IPS-NIHi7 (cell line): ENCODE results near the gene P4HA2.

Source experiments
- DNase-seq: peaks from one replicate; pipeline ENCODE4 v3.0.0; 2012; ENCODE audit warnings: mixed read lengths; ENCODE audit errors: extremely low spot score

P4HA2 gene

DNA sequence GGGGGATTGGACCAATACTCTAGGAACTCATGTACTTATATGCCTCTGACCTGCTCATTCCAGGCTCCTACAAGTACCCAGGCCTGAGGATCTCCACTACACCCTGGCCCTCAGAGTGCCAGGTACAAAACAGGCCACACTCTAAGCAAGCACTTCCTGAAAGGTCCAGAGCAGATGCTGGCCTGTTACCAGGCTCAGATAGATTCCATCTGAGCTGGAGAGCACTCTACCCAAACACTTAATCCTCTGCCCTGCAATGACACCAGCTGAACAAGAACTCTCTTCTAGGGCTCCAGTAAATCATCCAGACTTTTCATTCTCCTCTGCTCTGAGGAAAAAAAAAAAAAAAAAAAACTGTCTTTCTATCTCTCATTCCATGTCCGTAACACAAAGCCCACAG lies 2.9 kb downstream of the P4HA2 start:
- no peak for DNase-seq

DNA sequence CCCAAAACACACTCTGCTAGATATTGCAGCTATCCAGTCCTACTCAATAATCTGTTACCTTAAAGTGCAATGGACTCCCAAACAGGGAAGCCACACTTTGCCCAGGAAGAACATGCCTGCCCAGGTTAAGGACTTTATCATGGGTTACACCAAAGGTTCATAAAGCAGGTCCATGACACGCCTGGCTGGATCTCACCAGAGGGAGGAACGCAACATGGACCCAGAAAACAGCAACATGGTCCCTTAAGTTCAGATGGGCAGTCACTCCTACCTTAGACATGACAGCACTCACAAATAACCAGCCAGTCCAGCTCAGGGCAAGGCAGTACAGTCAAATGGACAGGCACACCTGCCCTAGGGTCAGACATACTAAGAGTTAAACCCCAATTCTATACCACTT lies 3.8 kb downstream of the P4HA2 start:
- DNase-seq, result no peak

DNA sequence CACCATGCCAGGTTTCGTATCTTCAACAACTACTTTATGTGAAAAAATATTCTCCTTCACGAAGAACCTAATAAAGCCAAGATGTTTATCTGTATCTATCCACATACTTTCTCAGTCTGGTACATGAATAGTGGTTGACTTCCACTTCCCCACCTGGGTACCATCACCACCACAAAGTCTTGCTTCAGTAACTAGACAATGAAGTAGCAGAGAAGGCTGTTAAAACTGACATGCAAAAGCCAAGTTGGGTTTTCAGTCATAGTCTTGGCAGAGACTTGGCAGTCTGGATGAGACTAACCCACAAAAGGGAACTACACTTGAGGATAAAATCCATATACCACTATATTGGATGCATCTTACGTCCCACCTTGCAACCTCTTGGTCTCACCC lies 5.0 kb downstream of the P4HA2 start:
- no peak for DNase-seq

DNA sequence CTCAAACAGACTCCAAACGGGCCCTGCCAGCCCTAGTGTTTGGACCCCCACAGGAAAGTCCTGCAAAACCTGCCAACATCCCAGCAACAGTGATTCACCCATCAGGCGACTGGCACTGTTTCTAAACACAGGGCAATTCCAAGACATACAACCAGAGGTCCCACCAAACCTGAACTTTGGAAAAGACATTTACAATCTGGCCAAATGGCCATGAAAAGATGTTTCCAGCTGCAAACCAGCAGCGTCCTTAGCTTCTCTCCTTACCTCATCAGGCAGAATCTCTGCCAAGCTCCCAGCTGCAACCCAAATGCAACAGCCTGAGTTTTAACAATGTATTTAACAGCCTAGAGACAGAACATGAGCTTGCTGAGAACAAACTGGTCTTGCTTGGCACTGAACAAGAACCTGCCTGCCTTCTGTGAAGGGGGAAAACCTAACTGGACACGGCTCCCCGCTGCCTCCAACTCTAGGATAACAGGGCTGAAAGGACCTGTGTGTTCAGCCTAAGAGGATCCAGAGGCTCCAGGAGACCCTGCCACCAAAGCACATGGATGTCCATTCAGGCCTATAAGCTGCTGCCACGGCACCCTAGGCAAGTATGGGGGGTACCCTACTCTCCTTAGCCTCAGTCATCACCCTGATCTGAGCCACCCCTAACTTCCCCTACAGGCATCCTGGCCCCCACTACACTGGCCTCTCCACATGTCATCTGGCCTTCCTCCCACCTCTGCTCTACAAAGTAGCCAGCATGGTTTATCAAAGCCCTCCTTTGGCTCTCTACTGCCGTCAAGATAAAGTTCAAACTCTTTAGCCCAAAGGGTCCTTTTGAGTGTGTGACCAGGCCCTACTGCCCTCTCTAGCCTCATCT lies 5.6 kb downstream of the P4HA2 start:
- DNase-seq, result no peak

DNA sequence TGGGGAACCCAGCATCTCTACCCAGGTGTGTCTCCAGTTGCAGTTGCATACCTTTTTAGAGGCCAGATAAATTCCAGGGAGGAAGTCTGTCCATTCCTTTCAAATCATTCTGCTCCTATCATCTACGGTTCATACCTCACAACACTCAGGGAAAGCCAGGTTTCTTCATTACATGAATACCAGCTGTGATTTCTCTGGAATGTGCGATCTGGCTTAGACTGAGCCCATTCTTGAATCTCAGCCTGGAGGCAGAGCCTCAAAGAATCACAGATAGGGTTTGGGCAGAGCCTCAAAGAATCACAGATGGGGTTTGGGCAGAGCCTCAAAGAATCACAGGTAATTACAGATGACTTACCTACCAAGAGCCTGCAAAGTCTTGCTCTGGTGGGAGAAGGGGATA lies 7.2 kb downstream of the P4HA2 start:
- no peak for DNase-seq

DNA sequence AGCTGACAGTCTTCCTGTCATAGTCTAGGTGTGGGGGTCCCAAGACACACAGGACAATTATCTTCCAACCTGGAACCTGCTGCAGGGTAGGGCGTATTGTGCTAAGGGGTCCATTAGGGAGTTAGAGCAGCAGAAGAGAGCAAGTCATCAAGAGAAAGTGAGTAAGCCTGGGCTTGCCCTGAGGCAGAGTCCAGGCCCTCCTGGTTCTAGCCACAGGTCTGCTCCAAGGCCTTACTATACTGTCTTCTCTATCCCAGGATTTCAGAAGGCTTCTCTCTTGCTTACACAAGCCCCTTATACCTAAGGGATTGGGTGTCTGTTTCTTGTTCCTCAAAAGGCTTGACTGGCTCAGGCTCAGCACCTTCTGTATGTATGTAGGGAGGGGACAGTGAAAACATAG lies 7.7 kb downstream of the P4HA2 start:
- DNase-seq, result no peak

DNA sequence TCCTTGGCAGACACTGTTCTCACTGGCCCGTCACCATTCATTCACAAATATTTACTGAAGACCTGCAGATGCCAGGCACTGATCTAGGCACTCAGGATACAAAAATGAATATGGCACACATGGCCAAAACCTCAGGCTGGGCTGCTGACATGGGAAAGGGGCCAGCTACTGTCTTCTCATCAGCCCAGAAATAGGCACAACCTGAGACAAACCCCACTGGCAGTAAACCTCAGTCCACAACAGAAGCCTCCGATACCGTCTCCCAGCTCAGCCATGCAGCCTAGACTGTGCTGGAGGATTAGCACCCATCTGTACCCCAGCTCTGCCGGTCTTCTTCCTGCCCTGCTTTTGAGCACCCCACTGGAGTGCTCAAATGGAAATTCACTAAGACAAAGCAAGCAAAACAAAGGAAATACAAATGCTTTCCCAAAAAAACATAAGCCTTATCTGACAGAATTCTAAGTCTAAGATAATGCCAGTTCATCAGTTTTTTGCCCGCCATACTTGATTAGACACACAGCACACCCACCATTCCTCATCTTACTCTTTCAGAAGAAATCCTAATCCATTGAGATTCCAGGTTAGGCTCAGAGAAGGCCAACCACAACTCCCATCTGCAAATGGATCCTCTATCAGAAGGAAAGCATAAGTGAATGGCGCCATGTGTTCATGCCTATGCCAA lies 8.2 kb downstream of the P4HA2 start:
- no peak for DNase-seq

DNA sequence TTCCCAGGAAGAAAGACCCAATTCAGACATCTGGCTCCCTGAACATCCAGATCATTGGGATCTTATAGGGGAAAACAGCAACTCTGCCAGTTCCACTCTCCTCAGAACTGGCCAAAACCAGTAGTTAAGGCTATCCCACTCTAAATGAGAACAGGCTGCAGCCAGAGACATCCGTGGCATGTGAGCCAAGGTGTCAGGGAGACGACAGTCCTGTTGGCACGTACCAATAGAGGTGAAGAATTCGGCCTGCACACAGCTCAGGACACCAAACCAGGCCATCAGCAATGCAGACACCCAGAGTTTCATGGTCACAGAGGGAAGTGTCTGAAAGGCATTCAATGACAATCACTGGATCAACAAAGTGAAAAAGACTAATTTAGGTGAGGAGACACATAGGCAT lies 9.3 kb downstream of the P4HA2 start:
- DNase-seq, result no peak

DNA sequence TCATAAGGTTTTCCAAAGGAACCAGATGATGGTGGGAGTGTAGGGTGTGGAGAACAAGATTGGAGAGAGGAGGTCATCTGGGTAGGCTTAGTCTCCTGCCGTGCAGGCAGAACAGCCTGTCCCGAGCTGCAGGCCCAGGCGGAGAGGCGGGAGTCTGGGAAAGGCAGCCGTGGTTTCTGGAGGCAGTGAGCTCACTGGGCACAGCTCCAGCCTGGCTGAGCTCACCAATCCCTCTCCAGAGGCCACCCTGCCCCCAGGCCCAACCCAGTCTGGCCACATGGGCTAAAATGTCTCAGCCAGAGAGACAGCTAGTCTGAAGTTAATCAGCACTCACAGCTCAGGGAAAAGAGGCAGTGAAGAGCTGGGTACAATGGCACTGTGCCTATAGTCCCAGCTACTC lies 12.3 kb downstream of the P4HA2 start:
- no peak for DNase-seq

DNA sequence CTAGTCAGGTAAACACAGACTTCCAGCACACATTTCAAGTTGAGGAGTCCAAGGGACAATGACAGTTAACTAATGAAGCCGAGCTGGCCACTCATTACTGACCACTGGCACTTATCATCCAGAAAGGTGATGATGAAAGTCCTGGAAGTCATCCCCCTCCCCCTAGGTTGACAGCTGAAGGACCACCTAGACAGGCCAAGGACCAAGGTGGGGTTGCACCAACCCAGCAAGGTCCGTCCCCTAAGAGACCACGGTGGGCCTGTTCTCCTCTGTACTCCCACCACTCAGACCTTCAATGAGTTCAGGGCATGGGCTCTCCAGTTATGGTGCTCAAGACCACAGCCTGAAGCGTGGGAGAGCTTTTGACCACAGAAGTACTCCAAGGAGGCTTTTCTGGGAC lies 13.2 kb downstream of the P4HA2 start:
- DNase-seq, result no peak

DNA sequence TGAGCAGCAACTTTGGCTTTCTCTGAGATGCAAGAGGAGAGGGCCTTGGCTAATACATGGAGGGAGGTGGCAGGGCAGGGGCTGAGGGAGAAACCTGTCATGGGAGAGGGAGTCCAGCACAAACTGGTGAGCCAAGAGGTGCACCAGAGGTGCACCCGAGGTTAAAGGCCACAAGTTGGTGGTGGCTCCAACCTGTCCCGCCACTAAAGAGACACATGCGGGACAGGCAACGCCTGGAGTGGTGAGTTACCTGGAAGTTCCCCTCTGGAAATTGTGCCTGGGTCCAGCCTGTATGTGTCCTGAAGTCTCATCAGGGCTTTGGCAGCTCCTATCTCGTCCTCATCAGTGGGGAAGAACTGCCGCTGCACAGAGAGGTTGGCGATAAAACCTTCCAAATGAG lies 14.0 kb downstream of the P4HA2 start:
- no peak for DNase-seq

DNA sequence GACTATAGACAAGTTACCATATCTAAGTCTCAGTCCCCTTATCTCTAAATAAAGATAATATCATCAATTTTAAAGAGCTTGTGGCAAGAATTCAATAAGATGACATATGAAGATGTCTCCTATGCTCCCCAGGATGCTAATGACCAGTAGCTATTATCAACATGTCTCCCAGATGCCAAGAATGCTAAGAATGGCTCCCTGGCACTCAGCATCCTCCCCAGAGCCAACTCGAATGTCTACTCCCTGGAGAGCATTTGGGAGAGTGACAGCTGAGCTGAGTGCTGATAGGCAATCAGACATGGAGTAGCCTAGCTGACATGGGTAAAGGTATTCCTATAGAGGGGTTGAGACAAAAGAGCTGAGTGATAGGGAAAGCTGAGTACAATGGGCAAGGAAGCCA lies 15.9 kb downstream of the P4HA2 start:
- DNase-seq, result no peak

DNA sequence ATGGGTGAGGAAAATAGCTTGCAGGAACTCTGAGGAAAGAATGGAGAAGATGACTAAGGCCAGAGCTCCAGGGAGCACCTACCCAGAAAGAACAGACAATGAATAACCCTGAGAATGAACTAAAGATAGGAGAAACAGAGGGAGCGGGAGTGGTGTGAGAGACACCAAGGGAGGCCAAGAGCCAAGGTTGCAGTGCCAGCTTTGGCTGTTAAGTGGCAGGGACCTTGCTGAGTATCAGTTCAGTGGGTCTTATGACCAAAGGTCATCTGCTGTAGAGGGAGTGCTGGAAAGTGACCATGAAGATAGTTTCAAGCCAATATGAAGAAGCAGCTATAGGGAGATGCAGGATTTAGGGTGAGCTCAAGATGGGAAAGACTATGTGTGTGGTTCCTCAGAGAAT lies 16.7 kb downstream of the P4HA2 start:
- no peak for DNase-seq

DNA sequence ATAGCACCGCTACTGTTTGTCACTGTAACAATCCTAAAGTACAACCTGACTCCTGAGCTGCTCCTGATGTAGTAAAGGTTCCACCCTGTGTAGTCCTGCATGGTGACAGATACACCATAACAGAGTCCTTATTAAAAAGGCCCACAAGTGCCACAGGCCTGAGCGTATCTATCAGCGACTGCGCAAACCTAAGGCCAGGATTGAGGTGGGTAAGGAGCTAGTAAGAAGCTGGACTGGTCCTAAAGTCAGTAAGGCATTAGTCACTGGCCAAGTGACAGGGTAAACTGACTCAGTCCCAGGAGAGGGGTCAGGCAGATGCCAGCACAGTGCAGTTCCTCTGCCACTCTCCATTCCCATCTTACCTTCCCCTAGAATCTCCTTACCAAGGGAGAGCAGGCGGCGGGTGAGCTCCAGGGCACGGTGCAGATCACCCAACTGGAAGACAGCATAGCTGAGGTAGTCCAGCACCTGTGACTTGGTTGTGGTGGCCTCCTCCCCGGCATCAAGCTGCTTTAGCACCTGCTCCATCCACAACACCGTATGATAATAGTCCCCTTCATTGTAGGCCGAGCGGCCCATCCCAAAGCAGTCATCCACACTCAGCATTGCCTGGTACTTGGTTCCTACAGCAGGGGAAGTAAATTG lies 17.6 kb downstream of the P4HA2 start:
- DNase-seq, result no peak

DNA sequence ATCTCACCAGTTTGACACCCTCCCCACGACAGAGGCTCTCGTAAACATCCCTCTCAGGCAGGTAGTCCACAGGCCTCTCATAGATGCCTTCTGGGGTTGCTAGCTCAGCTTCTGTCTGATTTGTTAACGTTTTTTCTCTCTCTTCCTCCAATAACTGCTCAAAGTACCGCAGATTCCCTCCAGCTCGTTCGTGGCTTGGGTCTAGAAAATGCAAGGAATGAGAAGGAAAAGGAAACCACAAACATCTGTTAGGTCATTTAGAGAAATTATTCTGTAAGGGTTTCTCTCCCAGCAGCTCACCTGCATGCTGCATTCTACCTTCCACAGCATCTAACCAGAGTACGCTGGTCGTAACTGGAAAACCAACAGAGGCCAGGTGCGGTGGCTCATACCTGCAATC lies 18.5 kb downstream of the P4HA2 start:
- DNase-seq, result no peak

DNA sequence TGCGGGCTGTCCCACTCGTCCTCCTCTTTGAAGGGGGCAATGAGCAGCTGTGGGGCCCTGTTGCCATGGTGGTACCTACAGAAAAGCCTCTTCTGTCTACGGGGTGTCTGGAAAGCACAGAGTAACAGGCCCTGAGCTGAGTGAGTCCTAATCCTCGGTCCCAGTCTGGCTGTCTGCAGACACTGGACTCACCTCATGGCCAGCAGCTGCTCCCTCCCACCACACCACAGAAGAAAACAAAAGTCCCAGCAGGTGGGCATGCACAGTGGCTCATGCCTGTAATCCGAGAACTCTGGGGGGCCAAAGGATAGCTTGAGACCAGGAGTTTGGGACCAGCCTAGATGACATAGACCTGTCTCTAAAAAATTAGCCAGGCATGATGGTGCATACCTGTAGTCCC lies 19.9 kb downstream of the P4HA2 start:
- no peak for DNase-seq

DNA sequence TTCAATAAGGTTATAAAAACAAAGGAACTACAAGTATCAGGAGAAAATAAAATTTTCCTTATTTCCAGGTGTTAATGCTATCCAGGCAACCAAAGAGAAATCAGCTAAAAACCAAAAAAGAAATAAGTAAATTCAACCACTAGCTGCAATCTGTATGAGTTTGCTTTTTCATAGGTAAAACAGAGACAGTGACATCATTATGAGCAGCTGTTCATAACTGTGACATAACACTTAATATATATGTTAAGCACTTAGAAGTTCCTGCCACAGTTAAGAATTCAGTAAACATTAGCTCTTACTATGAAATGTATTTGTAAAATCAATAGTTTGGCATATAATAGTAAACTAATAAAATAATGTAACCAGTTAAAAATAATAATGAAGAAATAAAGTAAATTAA lies 20.9 kb downstream of the P4HA2 start:
- no peak for DNase-seq

DNA sequence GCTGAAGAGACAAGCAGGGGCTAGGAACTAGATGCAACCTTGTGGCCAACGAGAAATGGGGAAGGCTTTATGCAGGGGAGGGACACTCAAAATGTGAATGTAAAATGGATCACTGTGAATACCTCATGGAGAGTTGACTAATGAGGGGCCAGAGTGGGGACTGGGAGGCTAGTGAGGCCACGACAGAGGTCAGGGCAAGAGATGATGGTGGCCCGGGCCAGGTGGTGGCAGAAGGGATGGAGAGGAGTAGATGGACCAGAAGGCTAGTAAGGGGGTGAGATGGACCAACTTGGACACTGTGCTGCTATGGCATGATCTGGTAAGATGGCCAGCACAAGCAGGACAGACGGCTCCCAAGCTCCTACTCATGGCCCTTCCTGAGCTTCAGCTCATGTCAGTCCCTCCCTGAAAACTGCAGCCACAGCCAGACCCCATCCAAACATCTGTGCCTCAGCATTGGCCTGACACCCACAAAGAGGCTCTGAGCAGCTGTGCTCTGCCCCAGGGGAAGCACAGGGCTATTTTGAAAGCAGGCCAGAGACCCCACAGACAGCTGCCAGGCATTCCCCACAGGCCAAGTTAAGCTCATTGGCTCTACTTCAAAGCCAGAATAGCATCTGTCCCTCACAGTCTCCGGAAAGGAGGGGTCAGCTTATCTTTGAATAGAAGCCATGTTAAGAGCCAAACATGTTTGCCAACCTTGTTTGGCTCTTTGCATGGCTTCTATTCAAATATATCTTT lies 22.1 kb downstream of the P4HA2 start:
- no peak for DNase-seq

DNA sequence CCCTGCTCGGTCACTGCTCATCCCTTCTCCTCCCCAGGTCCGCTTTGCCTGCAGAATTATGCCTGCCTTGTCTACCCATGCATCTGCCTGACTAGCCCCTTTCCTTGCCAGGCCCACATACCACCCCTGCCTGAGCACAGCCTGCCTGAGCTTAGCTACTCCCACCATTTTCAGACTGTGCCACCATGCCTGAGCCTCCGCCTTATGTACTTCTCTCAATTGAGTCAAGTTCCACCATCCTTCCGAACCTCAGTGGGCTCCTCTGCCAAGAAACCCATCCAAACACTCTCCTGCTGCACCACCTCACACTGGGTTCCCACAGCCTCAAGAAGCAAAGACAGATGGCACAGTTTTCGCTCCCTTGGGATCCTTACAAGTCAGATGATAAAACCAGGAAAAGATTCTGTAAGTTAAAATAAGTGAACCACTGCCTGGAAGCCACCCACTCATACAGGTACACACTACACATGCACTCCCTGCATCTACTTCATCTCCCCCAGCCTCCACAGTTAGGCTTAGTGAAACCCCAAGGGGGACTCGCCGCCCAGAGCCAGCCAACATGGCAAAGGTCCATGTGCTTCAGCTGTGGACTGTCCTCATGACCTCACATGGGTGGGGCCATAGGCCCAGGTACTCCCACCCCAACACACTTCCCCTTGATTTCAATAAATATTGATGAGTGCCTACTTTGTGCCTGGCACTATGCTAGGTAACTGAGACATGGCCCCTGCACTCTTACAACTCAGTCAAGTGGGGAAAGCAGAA lies 23.1 kb downstream of the P4HA2 start:
- DNase-seq, result no peak

DNA sequence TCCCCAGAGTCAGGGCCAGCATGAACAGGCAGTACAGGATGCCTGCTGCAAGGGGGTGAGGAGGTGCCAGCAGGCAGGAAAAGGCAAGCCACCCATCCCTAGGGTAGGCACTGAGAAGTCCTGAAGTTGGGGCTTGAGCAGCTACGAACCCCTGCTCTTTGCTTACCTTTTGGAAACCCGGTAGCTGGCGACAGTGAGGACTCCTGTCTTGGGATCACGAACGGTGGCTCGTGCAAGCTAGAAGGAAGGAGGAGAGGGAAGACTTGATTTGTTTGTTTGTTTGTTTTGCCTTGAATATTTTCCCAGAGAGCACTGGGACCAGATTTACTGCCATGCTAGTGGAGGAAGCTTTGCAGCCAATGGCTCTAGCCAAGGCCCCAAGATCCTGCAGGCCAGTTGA lies 23.7 kb downstream of the P4HA2 start:
- no peak for DNase-seq

DNA sequence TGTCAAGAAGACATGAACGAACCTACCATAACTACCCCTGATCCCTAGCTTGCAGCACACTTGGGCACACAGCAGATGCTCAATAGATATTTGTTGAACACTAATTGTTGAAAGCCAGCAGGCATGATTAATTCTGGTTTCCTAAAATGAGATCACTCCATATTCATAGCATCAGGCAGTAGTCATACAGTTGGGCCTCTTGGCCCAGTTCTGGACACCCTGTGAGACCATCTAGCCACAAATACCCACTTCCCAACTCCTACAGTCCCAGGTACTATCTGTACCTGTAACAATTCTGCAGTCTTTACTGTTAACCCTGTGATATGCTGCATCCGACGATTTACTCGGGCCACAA lies 24.2 kb downstream of the P4HA2 start:
- no peak for DNase-seq
